Activated T-cell treated with anti-CD3 and anti-CD28 coated beads, Interleukin-2, amount 50 U/mL, for 4 hours (primary cell): ENCODE measurements around the gene RALGDS. TPM values are rescaled to one million over a fixed set of nuclear protein-coding genes. Genes with fewer than 3 reads are reported as not detected.

Experiments used
- ATAC-seq, 2 donors: fragments of 200-7000 bp; cut with Tn5 transposase; one replicate each; pipeline ENCODE4 v1.10.0; 2021
- DNase-seq: peaks from one replicate; pipeline ENCODE4 v3.0.0-alpha.2; 2020
- H3K27me3 Mint-ChIP-seq: one replicate; pipeline ENCODE4 v1.8.0; 2021; ENCODE audit warnings: low read depth, mixed read lengths
- H3K36me3 Mint-ChIP-seq: one replicate; pipeline ENCODE4 v1.8.0; 2022; ENCODE audit warnings: mixed read lengths; ENCODE audit not compliant: insufficient read depth
- H3K4me1 Mint-ChIP-seq: one replicate; pipeline ENCODE4 v1.8.0; 2021; ENCODE audit warnings: low read depth, mixed read lengths
- H3K4me3 Mint-ChIP-seq: one replicate; pipeline ENCODE4 v1.8.0; 2021; ENCODE audit warnings: mild to moderate bottlenecking, moderate library complexity, mixed read lengths
- H3K9me3 Mint-ChIP-seq: one replicate; pipeline ENCODE4 v1.8.0; 2021; ENCODE audit warnings: mixed read lengths
- total RNA-seq, 3 donors: library from RNA; stranded (reverse); gene quantifications; one replicate each; pipeline ENCODE4 v1.2.1, GENCODE V29; 2021

Gene RALGDS
- total RNA-seq, 3 donors from 2014 or later, result 43.2 to 46.7 (median 45.2) TPM

DNA sequence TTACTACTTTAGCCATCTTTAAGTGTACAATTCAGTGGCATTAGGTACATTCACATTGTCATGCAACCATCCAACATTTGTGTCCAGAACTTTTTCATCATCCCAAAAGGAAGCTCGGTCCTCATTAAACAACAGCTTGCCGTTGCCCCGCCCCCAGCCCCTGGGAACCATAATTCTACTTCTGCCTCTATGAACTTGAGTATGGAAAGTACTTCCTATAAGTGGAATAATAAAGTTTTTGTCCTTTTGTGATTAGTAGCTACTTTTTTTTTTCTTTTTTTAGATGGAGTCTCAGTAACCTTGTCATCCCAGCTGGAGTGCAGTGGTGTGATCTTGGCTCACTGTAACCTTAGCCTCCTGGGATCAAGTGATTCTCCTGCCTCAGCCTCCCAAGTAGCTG is 37.7 kb upstream of the RALGDS start:
- H3K27me3 Mint-ChIP-seq, result peaks cover 2% of the 10 kb centered on the region
- H3K36me3 Mint-ChIP-seq, result peaks cover 2% of the 10 kb centered on the region
- DNase-seq (no peak), ATAC-seq (no peak)
- no peaks in the 10 kb centered on the region for H3K9me3 Mint-ChIP-seq
- no peak overlapping the region for H3K4me3 Mint-ChIP-seq
- H3K4me1 Mint-ChIP-seq, result peaks cover 5% of the 10 kb centered on the region

GRCh38 chr9:133155156-133155555 is 34.1 kb upstream of the RALGDS start:
- no peaks in the 10 kb centered on the region for H3K9me3 Mint-ChIP-seq
- H3K36me3 Mint-ChIP-seq, result peaks cover 2% of the 10 kb centered on the region
- H3K4me1 Mint-ChIP-seq, result no peaks in the 10 kb centered on the region
- H3K27me3 Mint-ChIP-seq, result no peaks in the 10 kb centered on the region
- no peak for DNase-seq
- ATAC-seq, result no peak
- H3K4me3 Mint-ChIP-seq, result no peak overlapping the region

- no peaks in the 10 kb centered on the region for H3K36me3 Mint-ChIP-seq
- ATAC-seq, result no peak
- no peaks in the 10 kb centered on the region for H3K9me3 Mint-ChIP-seq
- H3K4me1 Mint-ChIP-seq, result peaks cover 3% of the 10 kb centered on the region
- no peak for DNase-seq
- H3K4me3 Mint-ChIP-seq, result no peak overlapping the region
- no peaks in the 10 kb centered on the region for H3K27me3 Mint-ChIP-seq
Measured at GRCh38 chr9:133154097-133154989, 33.3 kb upstream of the RALGDS start.

- Mint-ChIP-seq H3K4me3 (no peak overlapping the region), H3K9me3 (no peaks in the 10 kb centered on the region), H3K27me3 (no peaks in the 10 kb centered on the region), H3K4me1 (peaks cover 3% of the 10 kb centered on the region), H3K36me3 (no peaks in the 10 kb centered on the region)
- ATAC-seq (no peak), DNase-seq (no peak)
Measured at GRCh38 chr9:133153227-133154096, 32.4 kb upstream of the RALGDS start.

DNA sequence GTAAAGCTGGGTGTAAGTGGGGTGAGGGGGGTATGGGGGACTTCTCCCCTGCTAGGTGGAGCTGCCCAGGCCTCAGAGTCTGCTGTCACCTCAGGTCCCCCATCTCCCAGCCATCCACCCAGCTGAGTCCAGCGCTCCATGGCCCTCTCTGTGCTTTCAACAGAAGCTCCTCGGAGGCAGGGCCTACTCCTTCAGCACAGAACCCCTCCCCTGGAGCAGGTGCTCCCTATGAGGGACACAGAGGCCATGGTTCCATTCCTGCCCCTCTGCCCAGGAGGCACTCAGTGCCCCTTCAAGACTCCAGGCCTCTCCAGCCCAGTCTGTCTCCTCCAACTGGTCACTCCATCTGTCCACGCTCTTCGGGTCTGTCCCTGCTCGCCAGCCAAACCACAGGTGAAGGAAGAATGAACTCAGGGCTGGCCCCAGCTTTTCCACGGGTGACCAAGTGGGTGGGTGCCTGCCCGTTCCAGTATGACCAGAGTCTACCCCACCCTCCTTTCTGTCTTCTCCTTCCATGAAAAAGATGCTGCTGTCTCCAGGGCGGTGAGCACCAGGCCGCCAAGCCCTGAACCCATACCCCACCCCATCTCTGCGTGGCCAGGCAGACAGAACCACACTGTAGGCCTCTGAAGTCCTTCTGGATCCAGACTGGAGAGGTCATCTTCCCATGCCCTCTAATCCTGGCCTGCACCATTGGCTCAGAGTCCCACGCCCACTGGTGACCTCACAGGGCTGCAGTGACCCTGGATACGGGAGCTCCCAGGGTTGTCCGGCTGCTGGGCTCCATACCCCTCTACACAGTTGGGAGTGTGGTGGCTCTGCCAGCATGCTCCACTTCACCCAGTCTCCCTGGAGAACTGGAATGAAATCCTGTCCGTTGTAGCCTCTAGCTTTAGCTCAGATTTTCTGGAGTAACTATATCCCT is 30.8 kb upstream of the RALGDS start:
- H3K36me3 Mint-ChIP-seq, result no peaks in the 10 kb centered on the region
- DNase-seq, result no peak
- H3K27me3 Mint-ChIP-seq, result no peaks in the 10 kb centered on the region
- no peaks in the 10 kb centered on the region for H3K9me3 Mint-ChIP-seq
- H3K4me3 Mint-ChIP-seq, result peak overlapping the region; percentile 50
- peaks cover 15% of the 10 kb centered on the region for H3K4me1 Mint-ChIP-seq
- no peak for ATAC-seq

GRCh38 chr9:133151041-133151440 is 30.0 kb upstream of the RALGDS start:
- H3K9me3 Mint-ChIP-seq, result no peaks in the 10 kb centered on the region
- DNase-seq (no peak), ATAC-seq (no peak)
- H3K4me3 Mint-ChIP-seq, result peak overlapping the region; percentile 50
- no peaks in the 10 kb centered on the region for H3K27me3 Mint-ChIP-seq
- H3K36me3 Mint-ChIP-seq, result no peaks in the 10 kb centered on the region
- H3K4me1 Mint-ChIP-seq, result peaks cover 22% of the 10 kb centered on the region

DNA sequence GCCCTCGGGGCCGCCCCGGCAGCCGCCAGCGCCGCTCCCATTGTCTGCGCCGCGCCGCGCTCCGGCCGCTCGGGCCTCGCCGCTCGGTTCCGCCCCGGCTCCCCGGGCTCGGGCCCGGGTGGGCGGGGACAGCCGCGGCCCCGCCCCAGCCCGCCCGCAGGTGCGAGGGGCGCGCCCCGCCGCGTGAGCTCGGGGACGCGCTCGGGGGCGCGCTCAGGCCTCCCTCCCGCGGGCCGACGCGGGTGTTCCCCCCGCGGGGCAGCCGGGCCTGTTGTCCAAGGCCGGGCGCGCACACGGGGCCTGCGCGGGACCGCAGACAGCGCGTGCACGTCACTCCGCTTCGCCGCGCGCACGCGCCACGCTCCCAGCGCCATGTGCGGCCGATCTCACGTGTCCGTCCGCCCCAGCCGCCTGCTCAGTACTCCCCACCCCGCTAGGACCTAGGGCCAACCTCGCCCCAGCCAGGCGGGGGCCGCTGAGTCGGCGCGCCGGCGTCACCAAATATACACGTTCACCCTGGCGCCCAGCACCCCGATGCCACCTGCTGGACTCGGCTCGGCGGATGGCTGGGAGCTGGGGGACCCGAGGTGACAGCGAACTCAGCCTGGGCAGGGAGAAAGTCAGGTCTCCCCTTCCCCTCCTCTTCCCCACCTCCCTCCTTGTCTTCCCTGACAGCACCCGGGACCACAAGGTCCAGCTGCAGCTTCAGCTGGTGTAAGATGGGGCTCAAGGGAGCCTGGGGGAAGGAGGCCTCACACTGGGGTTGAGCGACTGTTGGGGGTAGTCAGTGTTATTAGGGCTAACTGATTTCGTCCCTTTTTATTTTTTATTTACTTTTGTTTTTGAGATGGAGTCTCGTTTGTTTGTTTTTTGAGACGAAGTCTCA is 28.3 kb upstream of the RALGDS start:
- peak; percentile 70 to 72 for ATAC-seq
- Mint-ChIP-seq H3K36me3 (no peaks in the 10 kb centered on the region), H3K9me3 (no peaks in the 10 kb centered on the region), H3K27me3 (no peaks in the 10 kb centered on the region), H3K4me1 (peaks cover 37% of the 10 kb centered on the region), H3K4me3 (peak overlapping the region; percentile 76)
- peak; percentile 72 for DNase-seq

DNA sequence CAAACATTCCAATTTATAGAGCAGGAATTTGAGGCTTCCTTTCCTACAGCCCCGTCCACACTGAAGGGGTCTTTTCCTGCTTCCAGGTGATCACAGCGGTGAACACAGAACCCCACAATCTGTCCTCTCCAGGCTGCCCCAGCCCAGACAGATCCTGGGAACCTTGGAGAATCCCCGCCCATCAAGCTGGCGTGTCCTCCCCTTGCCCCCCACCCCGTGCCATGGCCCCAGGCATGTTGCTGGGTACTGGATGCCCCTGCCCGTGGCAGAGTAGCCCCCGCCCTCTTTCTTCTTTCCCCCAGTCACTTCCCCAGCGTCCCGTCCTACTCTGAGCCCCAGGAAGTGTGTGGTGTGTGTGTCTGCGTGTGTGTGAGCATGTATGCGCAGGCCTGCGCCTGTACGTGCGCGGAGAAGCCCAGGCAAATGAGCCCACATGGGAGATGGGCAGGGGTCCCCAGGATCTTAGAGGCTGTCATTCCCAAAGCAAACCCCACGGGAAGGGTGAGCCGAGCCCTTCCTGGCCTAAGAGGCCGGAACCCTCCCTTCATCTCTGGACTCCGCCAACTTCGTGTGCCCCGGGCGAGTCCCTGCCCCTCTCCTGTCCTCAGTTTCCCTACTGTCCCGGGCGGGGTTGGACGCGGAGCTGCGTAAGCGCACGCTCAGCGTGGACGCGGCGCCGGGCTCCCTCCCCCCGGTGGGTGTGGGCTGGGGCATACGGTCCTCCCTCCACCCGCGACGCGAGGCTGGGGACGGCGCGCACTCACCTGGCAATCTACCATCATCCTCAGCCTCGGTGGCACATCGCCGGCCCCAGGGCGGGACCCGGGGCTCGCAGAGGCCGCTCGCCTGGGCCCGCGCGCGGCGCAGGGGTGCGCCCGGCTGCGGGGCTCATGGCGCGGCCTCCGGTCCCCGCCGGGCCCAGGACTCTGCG is 27.4 kb upstream of the RALGDS start:
- peaks cover 44% of the 10 kb centered on the region for H3K4me1 Mint-ChIP-seq
- peak overlapping the region; percentile 90 for H3K4me3 Mint-ChIP-seq
- H3K27me3 Mint-ChIP-seq, result no peaks in the 10 kb centered on the region
- ATAC-seq, result peak; percentile 29 to 31
- no peaks in the 10 kb centered on the region for H3K9me3 Mint-ChIP-seq
- peak; percentile 52 for DNase-seq
- H3K36me3 Mint-ChIP-seq, result no peaks in the 10 kb centered on the region

DNA sequence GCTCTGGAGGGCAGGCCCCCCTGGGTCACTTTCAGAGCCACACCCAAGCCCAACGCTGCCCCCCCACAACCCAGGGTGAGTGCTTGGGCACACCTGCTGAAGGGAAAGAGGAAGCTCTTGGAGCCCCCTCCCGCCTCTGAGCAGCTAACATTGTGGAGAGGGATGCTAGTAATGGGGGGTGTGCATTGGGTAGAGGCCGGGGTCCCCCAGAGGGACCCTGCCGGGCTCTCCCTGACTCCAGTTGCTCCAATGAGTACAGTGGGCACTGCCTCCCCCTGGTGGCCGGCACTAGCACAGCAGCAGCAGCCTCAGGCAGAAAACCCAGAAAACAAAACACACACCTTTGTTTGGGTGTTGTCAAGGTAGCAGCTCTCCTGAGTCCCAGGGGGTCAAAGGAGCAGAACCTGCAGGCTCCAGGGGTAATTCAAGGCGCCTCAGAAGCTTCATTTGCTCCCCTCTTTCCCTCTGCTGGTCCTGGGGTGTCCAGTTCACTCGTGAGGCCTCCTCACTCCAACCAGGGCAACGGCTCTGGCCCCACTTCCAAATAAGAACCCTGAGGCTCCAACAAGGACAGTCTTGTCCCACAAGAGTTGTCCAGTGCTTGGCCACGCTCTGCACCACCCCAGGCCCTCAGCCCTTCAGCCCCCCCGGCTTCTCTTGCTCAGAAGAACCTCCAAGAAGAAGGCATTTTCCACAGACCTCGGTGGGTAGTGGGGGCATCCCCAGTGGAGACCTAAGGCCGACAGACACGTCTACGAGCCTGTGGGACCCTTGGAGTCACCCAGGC is 26.6 kb upstream of the RALGDS start:
- H3K27me3 Mint-ChIP-seq, result no peaks in the 10 kb centered on the region
- DNase-seq (peak; percentile 80), ATAC-seq (peak in 1 of 2 donors; percentile 7)
- peak overlapping the region; percentile 90 for H3K4me3 Mint-ChIP-seq
- H3K4me1 Mint-ChIP-seq, result peaks cover 52% of the 10 kb centered on the region
- no peaks in the 10 kb centered on the region for H3K9me3 Mint-ChIP-seq
- H3K36me3 Mint-ChIP-seq, result no peaks in the 10 kb centered on the region

- ATAC-seq, result no peak
- H3K27me3 Mint-ChIP-seq, result no peaks in the 10 kb centered on the region
- no peak for DNase-seq
- H3K4me3 Mint-ChIP-seq, result peak overlapping the region; percentile 90
- H3K9me3 Mint-ChIP-seq, result no peaks in the 10 kb centered on the region
- no peaks in the 10 kb centered on the region for H3K36me3 Mint-ChIP-seq
- peaks cover 59% of the 10 kb centered on the region for H3K4me1 Mint-ChIP-seq
Measured at GRCh38 chr9:133146746-133147411, 25.8 kb upstream of the RALGDS start.
